Stimulated activated CD8-positive, alpha-beta memory T cell treated with anti-CD3 and anti-CD28 coated beads, Interleukin-15, amount 100 ng/mL, for 24 hours (primary cell): Measurements from ENCODE around the gene BLOC1S1.

Experiments used
- DNase-seq: peaks from one replicate; pipeline ENCODE4 v3.0.0-alpha.2; 2020; ENCODE audit warnings: low read depth

BLOC1S1 gene

GRCh38 chr12:55715833-55716581 lies at the start of gene BLOC1S1:
BLOC1S1 (plus strand) TSS chr12:55716046; CDS start chr12:55716052, 6 bp downstream.
- DNase-seq, result peak; percentile 93

GRCh38 chr12:55666508-55666907 lies 49.3 kb upstream of the BLOC1S1 start:
- no peak for DNase-seq

DNA sequence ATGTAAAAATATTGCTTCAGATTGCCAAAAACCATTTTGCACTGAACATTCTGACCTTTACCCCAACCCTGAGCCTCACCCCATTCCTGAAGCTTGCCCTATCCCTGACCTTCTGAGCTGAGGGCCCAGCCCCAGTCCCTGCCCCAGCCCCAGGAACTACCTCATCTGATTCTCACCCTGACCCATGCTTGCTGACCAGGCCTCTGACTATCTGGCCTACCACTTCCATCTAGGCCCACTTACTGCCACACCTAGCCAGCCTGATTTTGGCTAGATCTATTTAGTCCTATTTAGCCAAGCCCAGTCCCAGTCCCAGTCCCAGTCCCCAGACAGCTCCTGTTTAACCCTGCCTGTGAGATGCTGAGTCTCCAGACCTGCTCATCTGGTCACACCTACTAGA lies 45.6 kb upstream of the BLOC1S1 start:
- DNase-seq, result no peak

DNA sequence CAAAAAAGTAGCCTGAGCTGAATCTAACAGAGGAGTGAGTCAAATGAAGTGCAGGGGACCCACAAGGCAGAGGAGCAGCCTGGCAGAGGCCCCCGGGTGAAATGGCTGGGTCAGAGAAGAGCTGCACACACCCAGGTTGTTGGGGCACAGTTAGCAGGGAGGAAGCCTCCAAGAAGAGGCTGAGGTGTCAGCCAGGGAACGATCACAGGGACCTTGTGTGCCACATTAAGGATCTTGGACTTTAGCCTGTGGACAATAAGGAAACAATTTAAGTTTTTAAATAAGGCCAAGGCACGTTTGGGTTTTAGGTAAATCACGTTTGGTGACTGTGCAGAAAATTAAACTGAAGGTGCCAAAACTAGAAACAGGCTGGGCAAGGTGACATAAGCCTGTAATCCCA lies 44.1 kb upstream of the BLOC1S1 start:
- no peak for DNase-seq

- no peak for DNase-seq
These were observed 42.2 kb upstream of the BLOC1S1 start for GRCh38 chr12:55673638-55674037.

GRCh38 chr12:55675666-55676065 lies 40.2 kb upstream of the BLOC1S1 start:
- DNase-seq, result no peak

GRCh38 chr12:55676707-55677106 lies 39.1 kb upstream of the BLOC1S1 start:
- no peak for DNase-seq

DNA sequence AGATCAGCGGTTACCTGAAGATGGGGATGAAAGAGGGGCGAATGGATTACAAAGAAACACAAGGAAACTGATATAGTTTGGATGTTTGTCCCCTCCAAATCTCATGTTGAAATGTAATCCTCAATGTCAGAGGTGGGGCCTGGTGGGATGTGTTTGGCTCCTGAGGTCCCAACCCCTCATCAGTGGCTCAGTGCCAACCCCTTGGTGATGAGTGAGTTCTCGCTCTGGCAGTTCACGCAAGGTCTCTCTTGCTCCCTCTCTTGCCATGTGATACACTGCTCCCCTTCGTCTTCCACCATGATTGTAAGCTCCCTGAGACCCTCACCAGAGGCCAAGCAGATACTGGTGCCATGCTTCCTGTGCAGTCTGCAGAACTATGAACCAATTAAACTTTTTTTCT lies 36.2 kb upstream of the BLOC1S1 start:
- DNase-seq, result no peak

DNA sequence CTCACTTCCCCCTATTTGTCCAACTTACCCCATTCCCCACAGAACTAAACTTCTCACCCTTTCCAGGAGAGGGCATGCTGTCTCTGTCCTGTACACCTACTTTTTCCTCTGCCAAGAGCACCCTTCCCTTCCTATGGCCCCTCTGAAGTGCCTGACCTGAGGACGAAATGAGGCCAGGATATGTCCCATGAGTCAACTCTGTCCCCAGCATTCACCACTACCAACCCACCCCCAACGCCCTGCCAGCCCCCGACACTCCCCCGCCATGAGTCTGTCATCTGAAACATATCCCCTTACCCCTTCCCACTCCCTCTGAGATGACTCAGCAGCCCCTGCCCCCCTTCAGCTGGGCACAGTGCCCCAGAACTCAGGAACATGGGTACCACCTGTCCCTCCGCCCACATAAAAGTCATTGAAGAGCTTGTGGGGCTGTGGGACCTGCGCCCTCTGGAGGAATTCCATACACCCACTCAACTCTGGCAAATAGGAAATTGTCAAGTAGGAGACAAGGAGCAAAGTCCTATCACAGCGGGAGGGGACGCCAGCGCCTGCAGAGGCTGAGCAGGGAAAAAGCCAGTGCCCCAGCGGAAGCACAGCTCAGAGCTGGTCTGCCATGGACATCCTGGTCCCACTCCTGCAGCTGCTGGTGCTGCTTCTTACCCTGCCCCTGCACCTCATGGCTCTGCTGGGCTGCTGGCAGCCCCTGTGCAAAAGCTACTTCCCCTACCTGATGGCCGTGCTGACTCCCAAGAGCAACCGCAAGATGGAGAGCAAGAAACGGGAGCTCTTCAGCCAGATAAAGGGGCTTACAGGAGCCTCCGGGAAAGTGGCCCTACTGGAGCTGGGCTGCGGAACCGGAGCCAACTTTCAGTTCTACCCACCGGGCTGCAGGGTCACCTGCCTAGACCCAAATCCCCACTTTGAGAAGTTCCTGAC lies 34.4 kb upstream of the BLOC1S1 start:
- DNase-seq, result no peak

DNA sequence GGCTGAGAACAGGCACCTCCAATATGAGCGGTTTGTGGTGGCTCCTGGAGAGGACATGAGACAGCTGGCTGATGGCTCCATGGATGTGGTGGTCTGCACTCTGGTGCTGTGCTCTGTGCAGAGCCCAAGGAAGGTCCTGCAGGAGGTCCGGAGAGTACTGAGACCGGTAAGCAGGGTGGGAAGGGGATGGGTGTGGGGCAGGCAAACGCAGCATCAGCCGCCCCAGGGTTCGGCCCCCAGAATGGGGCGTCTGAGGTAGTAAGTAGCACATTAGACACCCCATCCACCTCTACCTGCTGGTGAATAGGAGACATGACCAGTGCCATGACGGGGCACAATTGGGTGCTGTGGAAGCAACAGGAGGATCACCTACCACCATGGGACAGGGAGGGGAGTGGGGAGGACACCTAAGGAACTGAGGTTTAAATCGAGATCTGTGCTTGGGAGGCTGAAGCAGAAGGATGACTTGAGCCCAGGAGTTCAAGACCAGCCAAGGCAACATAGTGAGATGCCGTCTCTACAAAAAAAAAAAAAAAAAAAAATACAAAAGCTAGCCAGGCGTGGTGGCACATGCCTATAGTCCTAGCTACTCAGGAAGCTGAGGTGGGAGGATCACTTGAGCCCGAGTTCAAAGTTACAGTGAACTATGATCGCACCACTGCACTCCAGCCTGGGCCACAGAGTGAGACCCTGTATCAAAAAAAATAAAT lies 33.6 kb upstream of the BLOC1S1 start:
- no peak for DNase-seq

GRCh38 chr12:55683676-55684075 lies 32.2 kb upstream of the BLOC1S1 start:
- no peak for DNase-seq

- no peak for DNase-seq
These were observed 31.0 kb upstream of the BLOC1S1 start for GRCh38 chr12:55684761-55685370.

DNA sequence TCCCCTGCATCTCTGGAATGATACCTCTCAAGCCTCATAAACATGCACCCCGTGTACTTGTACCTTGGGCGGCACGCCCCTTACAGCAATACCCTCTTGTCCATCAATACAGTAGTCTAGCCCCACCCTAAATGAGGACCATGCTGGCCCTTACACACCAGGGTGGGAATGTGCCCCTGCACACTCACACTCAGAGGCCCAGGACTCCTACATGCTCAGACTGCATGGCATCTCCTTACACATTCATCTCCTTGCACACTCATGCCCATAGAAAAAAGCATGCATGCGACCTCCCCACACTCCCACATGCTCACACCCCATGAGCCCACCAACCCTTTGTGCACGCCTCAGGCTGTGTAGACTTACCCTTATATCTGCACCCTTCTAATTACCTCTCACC lies 30.2 kb upstream of the BLOC1S1 start:
- no peak for DNase-seq

GRCh38 chr12:55686366-55687010 lies 29.4 kb upstream of the BLOC1S1 start:
- DNase-seq, result no peak

DNA sequence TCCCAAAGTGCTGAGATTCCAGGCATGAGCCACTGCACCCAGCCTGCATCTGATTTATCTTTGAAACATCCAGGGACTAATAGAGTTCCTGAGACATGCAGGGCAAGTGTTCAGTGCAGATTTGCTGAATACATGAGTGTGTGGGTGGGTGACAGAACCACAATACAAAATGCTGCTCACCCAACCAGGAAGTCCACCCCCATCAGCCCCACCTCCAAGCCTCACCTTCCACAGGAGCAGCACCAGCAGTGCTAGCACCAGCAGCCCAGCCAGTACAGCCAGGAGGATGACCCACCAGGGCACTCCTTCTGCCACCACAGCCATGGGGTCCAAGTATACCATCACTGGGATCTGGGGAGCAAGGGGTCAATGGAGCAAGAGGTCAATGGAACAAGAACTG lies 28.1 kb upstream of the BLOC1S1 start:
- no peak for DNase-seq

DNA sequence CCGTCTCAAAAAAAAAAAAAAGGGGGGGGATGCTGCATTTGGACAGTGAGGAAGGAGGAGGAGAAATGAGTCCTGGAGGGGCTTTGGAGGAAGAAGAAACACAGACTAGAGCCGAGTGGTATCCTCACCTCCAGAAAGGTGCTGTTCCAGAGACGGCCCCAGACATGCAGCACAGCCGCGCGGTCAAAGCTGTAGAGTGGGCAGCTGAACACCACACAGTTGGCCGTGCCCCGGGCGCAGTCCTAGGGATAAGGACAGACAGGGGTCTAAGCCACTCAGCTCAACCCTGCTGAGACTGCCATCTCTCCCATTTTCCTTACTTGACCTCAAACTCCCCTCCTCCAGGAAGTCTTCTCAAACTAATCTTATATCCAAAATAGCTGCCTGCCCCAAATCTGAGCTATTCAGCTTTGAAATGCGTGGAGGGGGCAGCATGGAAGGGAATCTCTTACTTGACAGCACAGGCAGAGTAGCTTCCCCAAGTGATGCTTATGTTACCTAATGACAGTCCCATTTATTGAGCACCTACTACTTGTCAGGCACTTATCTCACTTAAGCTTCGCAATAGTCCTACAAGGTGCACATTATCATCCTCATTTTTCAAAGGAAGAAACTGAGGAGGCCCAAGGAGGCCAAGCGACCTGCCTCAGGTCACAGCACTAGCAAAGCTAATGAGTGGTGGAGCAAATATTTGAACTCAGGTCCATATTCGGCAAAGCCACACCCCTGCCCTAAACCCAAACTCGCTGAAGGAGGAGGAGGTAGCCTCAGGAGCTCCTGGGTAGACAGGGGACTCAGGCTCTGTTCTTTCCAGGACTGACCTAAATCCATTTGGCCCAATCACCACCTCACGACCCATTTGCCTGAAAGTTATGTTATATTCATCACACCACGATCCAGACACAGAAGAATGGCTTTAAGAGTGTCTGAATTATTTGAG lies 26.9 kb upstream of the BLOC1S1 start:
- no peak for DNase-seq

- no peak for DNase-seq
These were observed 23.1 kb upstream of the BLOC1S1 start for GRCh38 chr12:55692631-55693322.

- DNase-seq, result no peak
These were observed 22.3 kb upstream of the BLOC1S1 start for GRCh38 chr12:55693323-55694187.

DNA sequence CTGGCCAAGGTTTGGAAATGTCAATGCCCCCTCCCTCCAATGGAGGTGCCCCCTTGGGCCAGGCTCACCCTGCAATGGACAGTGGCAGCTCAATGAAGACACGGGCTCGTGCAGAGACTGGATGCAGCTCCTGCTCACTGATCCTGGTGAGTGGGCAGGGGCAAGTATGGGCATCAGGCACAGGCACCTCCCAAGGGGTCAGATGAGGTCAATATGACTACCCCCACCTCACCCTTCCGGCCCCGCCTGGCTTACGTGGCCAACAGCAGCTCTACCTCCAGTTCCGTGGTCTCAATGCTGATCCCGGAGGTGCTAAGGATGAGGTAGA lies 21.7 kb upstream of the BLOC1S1 start:
- no peak for DNase-seq
